HepG2 (cell line): ENCODE data around the gene MAPK12. TPM values are rescaled to one million over a fixed set of nuclear protein-coding genes. Genes with fewer than 3 reads are reported as not detected.

Experiments used
- ATAC-seq: fragments of 200-7000 bp; cut with Tn5 transposase; 3 replicates; pipeline ENCODE4 v1.9.1; 2020; ENCODE audit warnings: mild to moderate bottlenecking, moderate library complexity
- BruUV-seq: library from RNA; stranded (reverse); fragments of 400-500 nt; replicated peaks from 2 replicates; lab custom pipeline; 2021; lab: Mats Ljungman, UMichigan
- CTCF ChIA-PET: fragments of 300-600 bp; formaldehyde crosslinking; extraction: SDS; loops from one replicate; lab custom pipeline; 2021; ENCODE audit warnings: low total read pairs, inconsistent platforms, low intra/inter-chr PET ratio; lab: Yijun Ruan, JAX
- POLR2A ChIA-PET: fragments of 350-600 bp; sonication (Branson Sonifier 250); formaldehyde crosslinking; loops from one replicate; lab custom pipeline; 2020; ENCODE audit warnings: antibody characterized with exemption, inconsistent platforms; lab: Yijun Ruan, JAX
- DNase-seq: peaks from one replicate; pipeline ENCODE4 v3.0.0-alpha.2; 2015; ENCODE audit warnings: low spot score
- FAIRE-seq: peaks from 3 replicates; lab custom pipeline; 2011; peaks lifted over from hg19 to GRCh38; lab: Jason Lieb, UNC
- H2AFZ ChIP-seq: one replicate; pipeline ENCODE4 v1.6.1; 2011; ENCODE audit warnings: low read length, inconsistent platforms
- H3K27ac ChIP-seq: fragments of 300-600 bp; 3 replicates; pipeline ENCODE4 v1.8.0; 2011; ENCODE audit warnings: mixed run types, mild to moderate bottlenecking, mixed read lengths, low read length, inconsistent platforms; ENCODE audit not compliant: insufficient read depth; ENCODE audit errors: extremely low read length
- H3K27me3 ChIP-seq, 2 experiments: fragments of 200-600 bp in 1 of 2; 2 replicates in 1 of 2; 3 replicates in 1 of 2; pipeline versions ENCODE4 v1.6.0 to v1.8.0; 2011; ENCODE audit warnings: low read length in 2 of 2, mild to moderate bottlenecking in 2 of 2, moderate library complexity in 2 of 2, inconsistent platforms in 1 of 2; ENCODE audit not compliant: insufficient read depth in 2 of 2, control insufficient read depth in 1 of 2
- H3K36me3 ChIP-seq, 2 experiments: fragments of 200-600 bp in 1 of 2; replicated peaks in 1 of 2; 2 replicates in 1 of 2; 3 replicates in 1 of 2; pipeline versions ENCODE4 v1.5.1 to v1.8.0; 2011; ENCODE audit warnings: low read length in 2 of 2, inconsistent platforms in 1 of 2; ENCODE audit not compliant: insufficient read depth in 2 of 2, control insufficient read depth in 1 of 2
- H3K4me1 ChIP-seq: 2 replicates; pipeline ENCODE4 v1.5.1; 2012; ENCODE audit warnings: low read length, inconsistent platforms; ENCODE audit not compliant: insufficient read depth
- H3K4me2 ChIP-seq: 2 replicates; pipeline ENCODE4 v1.6.0; 2011; ENCODE audit warnings: low read depth, low read length, inconsistent platforms
- H3K4me3 ChIP-seq, 3 experiments: fragments of 200-600 bp in 1 of 3; sonication (generic), shearing (Covaris generic) in 1 of 3; replicated peaks in 1 of 3; 2 replicates each; pipeline ENCODE4 v1.5.1; 2011 to 2016; ENCODE audit warnings: low read length in 3 of 3, inconsistent platforms in 2 of 3, low read depth in 2 of 3, mild to moderate bottlenecking in 2 of 3, control low read depth in 1 of 3, mixed read lengths in 1 of 3; ENCODE audit not compliant: insufficient read depth in 1 of 3
- H3K79me2 ChIP-seq: one replicate; pipeline ENCODE4 v1.6.1; 2011; ENCODE audit warnings: low read length, inconsistent platforms; ENCODE audit not compliant: insufficient read depth
- H3K9ac ChIP-seq: 2 replicates; pipeline ENCODE4 v1.6.0; 2011; ENCODE audit warnings: mild to moderate bottlenecking, low read depth, low read length, inconsistent platforms; ENCODE audit not compliant: insufficient read depth
- H3K9me3 ChIP-seq: 2 replicates; pipeline ENCODE4 v1.5.1; 2012; ENCODE audit warnings: mild to moderate bottlenecking, low read length
- H4K20me1 ChIP-seq: 2 replicates; pipeline ENCODE4 v1.6.0; 2011; ENCODE audit warnings: inconsistent platforms, mild to moderate bottlenecking, low read length, moderate library complexity; ENCODE audit not compliant: insufficient read depth
- AGO2 ChIP-seq: fragments of 200-400 bp; formaldehyde crosslinking; optimal IDR thresholded peaks from 2 replicates; pipeline ENCODE3; 2017; ENCODE audit warnings: mild to moderate bottlenecking, low read depth, low read length, moderate library complexity
- BATF2 ChIP-seq: sonication (generic); formaldehyde crosslinking; IDR thresholded peaks from 2 replicates; pipeline ENCODE4 v1.8.0; 2022; ENCODE audit warnings: mild to moderate bottlenecking, missing genetic modification reagents, moderate library complexity
- HNRNPLL ChIP-seq: fragments of 200-400 bp; formaldehyde crosslinking; IDR thresholded peaks from 2 replicates; pipeline ENCODE4 v1.6.1; 2017; ENCODE audit warnings: mild to moderate bottlenecking, low read depth, low read length; ENCODE audit not compliant: poor library complexity, severe bottlenecking
- ISL2 ChIP-seq: sonication (generic); formaldehyde crosslinking; IDR thresholded peaks from 2 replicates; pipeline ENCODE4 v1.5.0; 2020; ENCODE audit warnings: missing genetic modification reagents
- MIER3 ChIP-seq: IDR thresholded peaks from 2 replicates; pipeline ENCODE4 v1.6.1; 2016; ENCODE audit warnings: missing compliant biosample characterization, borderline replicate concordance
- PHB2 ChIP-seq: fragments of 450-650 bp; IDR thresholded peaks from 2 replicates; pipeline ENCODE4 v1.6.1; 2018; ENCODE audit not compliant: partially characterized antibody
- POLR2G ChIP-seq: fragments of 200-400 bp; formaldehyde crosslinking; IDR thresholded peaks from 2 replicates; pipeline ENCODE4 v1.6.1; 2018; ENCODE audit warnings: mild to moderate bottlenecking, low read depth, low read length, moderate library complexity
- TFDP2 ChIP-seq: sonication (generic); formaldehyde crosslinking; IDR thresholded peaks from 2 replicates; pipeline ENCODE4 v1.4.0; 2020; ENCODE audit warnings: missing genetic modification reagents
- ZBTB33 ChIP-seq: sonication (generic); formaldehyde crosslinking; IDR thresholded peaks from 2 replicates; pipeline ENCODE4 v1.4.0; 2020; ENCODE audit warnings: missing genetic modification reagents
- ZBTB40 ChIP-seq, 2 experiments: fragments of 450-650 bp in 1 of 2; sonication (generic) in 1 of 2; formaldehyde crosslinking in 1 of 2; IDR thresholded peaks; 2 replicates each; pipeline versions ENCODE4 v1.6.1 to v1.8.0; 2016 to 2022; ENCODE audit warnings: antibody characterized with exemption in 1 of 2, mild to moderate bottlenecking in 1 of 2, missing genetic modification reagents in 1 of 2
- ZSCAN20 ChIP-seq: sonication (generic); formaldehyde crosslinking; IDR thresholded peaks from 2 replicates; pipeline ENCODE4 v1.4.0; 2020; ENCODE audit warnings: missing genetic modification reagents, mild to moderate bottlenecking, borderline replicate concordance
- WGBS: methylation state at CpG from one replicate; pipeline ENCODE4 v1.1.6; 2017; ENCODE audit warnings: low lambda C conversion rate; 5-methylcytosine and 5-hydroxymethylcytosine counted together
- in situ Hi-C: cut with HindIII; loops from 2 replicates; pipeline ENCODE4 v1.10.0; 2017; ENCODE audit warnings: low pct_unique_long_range_greater_than_20kb; ENCODE audit not compliant: extremely low pct_ligation_motif_present
- intact Hi-C: fragments of 100-400 bp; cut with micrococcal nuclease; formaldehyde crosslinking; loops from one replicate; pipeline ENCODE4 v1.10.0; 2022; ENCODE audit not compliant: unreplicated experiment
- polyA plus RNA-seq, 8 experiments: library from polyadenylated mRNA; depleted of rRNA in 3 of 8; stranded (reverse) in 7 of 8; unstranded in 1 of 8; fragments of >200 nt; fragmentation: Illumina TruSeq in 4 of 8; extraction: Trizol in 4 of 8; gene quantifications; 2 replicates each; pipeline versions ENCODE4 v1.2.1 to v1.2.3, GENCODE V29; 2011 to 2016; ENCODE audit warnings: low read depth in 4 of 8, missing spikeins in 1 of 8, mixed read lengths in 1 of 8; ENCODE audit not compliant: insufficient read depth in 1 of 8
- total RNA-seq, 5 experiments: library from RNA; depleted of rRNA; stranded (reverse); fragments of >200 nt; fragmentation: Illumina TruSeq; extraction: Trizol; gene quantifications; 2 replicates each; pipeline ENCODE4 v1.2.3, GENCODE V29; 2016; ENCODE audit warnings: low read depth in 1 of 5

MAPK12 gene
- total and polyA plus RNA-seq, 2 of the 13 experiments (the other 11 are each of a cell fraction or from before 2014, with no cell fraction given): 22.2 to 23.3 TPM

- POLR2A ChIA-PET: no interaction called here
- no peak overlapping the region for H3K4me3 ChIP-seq
- WGBS: 91% methylated on average over 14 of the region's 16 CpGs
- ATAC-seq (no peak), FAIRE-seq (no peak), DNase-seq (no peak)
- H3K9me3 ChIP-seq: no peaks in the 10 kb centered on the region
- H3K36me3 ChIP-seq: peaks cover 2 to 9% of the 10 kb centered on the region in 2 experiments; a peak in 2 of 5 replicates
- in situ Hi-C loops (no loop called here), intact Hi-C loops (no loop called here)
- peaks cover 49% of the 10 kb centered on the region for H3K4me1 ChIP-seq
- no peak overlapping the region for H3K4me2 ChIP-seq
- H3K27ac ChIP-seq: no peak overlapping the region
- no peak overlapping the region for H2AFZ ChIP-seq
- TF ChIP-seq TFDP2 (CRISPR knock-in tag) (no peak), PHB2 (no peak), POLR2G (no peak), ISL2 (no peak), HNRNPLL (no peak), MIER3 (no peak), ZSCAN20 (CRISPR knock-in tag) (no peak), BATF2 (CRISPR knock-in tag) (no peak), ZBTB40 (IDR thresholded peaks at IDR 0.05) (no peak), ZBTB40 (CRISPR knock-in tag; IDR thresholded peaks at IDR 0.05) (0 out of 2 replicates have a peak, but pooled peaks have one; percentile 9), ZBTB33 (CRISPR knock-in tag) (no peak), AGO2 (peak; percentile 85)
- no TSS peak for BruUV-seq
- CTCF ChIA-PET: no interaction called here
- peaks cover 26% of the 10 kb centered on the region for H3K79me2 ChIP-seq
- H3K27me3 ChIP-seq: no peaks in the 10 kb centered on the region; a peak in 1 of 5 replicates
- H4K20me1 ChIP-seq: peaks cover 7% of the 10 kb centered on the region; the same call in 1 of the 2 replicates
- no peak overlapping the region for H3K9ac ChIP-seq
Measured at GRCh38 chr22:50247748-50248147, 13.7 kb downstream of the MAPK12 start.
